ENCODE data around the gene TEX264.

Gene TEX264

GRCh38 chr3:51719410-51720025 is 48.5 kb downstream of the TEX264 start:
- no peaks in the 10 kb centered on the region for H3K9me3 ChIP-seq (ENCODE audit: control insufficient read depth, low read length)
- DNase-seq: no peak
- H4K8ac ChIP-seq (ENCODE audit: low read length): no peak overlapping the region
- H3K18ac ChIP-seq (ENCODE audit: low read depth in 1 of 2, low read length in 2 of 2): no peak overlapping the region
- H2BK5ac ChIP-seq (ENCODE audit: low read depth, low read length, poor library complexity, severe bottlenecking): no peak overlapping the region
- H4K91ac ChIP-seq (ENCODE audit: low read length): no peak overlapping the region
- H2AFZ ChIP-seq (ENCODE audit: low read depth, low read length): no peak overlapping the region
- H2BK12ac ChIP-seq (ENCODE audit: low read length in 2 of 2): no peak overlapping the region
- H2BK120ac ChIP-seq (ENCODE audit: low read depth, low read length): no peak overlapping the region
- no peak overlapping the region for H2BK15ac ChIP-seq (ENCODE audit: low read depth, poor library complexity, severe bottlenecking)
- H3K36me3 ChIP-seq (ENCODE audit: control insufficient read depth in 1 of 2, insufficient read depth in 2 of 2, low read depth in 1 of 2, low read length in 2 of 2): no peaks in the 10 kb centered on the region
- no peak overlapping the region for H3K14ac ChIP-seq (ENCODE audit: low read length in 2 of 2)
- no peak overlapping the region for H3K4me2 ChIP-seq (ENCODE audit: low read length, poor library complexity, severe bottlenecking)
- peaks cover 0 to 36% of the 10 kb centered on the region in 2 experiments for H3K27me3 ChIP-seq (ENCODE audit: control insufficient read depth in 1 of 2, insufficient read depth in 1 of 2, low read length in 2 of 2)
- no peak overlapping the region for H3K23ac ChIP-seq (ENCODE audit: low read length in 2 of 2)
- H3K4me3 ChIP-seq (ENCODE audit: insufficient read depth in 1 of 2, low read depth in 1 of 2, low read length in 2 of 2): no peak overlapping the region
- H3K79me1 ChIP-seq (replicated peaks; ENCODE audit: low read length, poor library complexity, severe bottlenecking): no peaks in the 10 kb centered on the region
- no peak overlapping the region for H3K27ac ChIP-seq (ENCODE audit: low read length, poor library complexity, severe bottlenecking)
- H3K4me1 ChIP-seq (ENCODE audit: control insufficient read depth, insufficient read depth, low read depth, low read length): peaks cover 3% of the 10 kb centered on the region
- H3K9ac ChIP-seq (ENCODE audit: low read length): no peak overlapping the region
- WGBS: 72% methylated on average over 3 of the region's 5 CpGs
- no peak overlapping the region for H3K4ac ChIP-seq (ENCODE audit: low read depth in 1 of 2, low read length in 2 of 2)
- no peak overlapping the region for H2AK5ac ChIP-seq (ENCODE audit: low read length, severe bottlenecking)

- no peak overlapping the region for H3K18ac ChIP-seq (ENCODE audit: low read depth in 1 of 2, low read length in 2 of 2)
- no peaks in the 10 kb centered on the region for H3K36me3 ChIP-seq (ENCODE audit: control insufficient read depth in 1 of 2, insufficient read depth in 2 of 2, low read depth in 1 of 2, low read length in 2 of 2)
- DNase-seq: no peak
- H3K27ac ChIP-seq (ENCODE audit: low read length, poor library complexity, severe bottlenecking): no peak overlapping the region
- H2BK15ac ChIP-seq (ENCODE audit: low read depth, poor library complexity, severe bottlenecking): no peak overlapping the region
- no peaks in the 10 kb centered on the region for H3K79me1 ChIP-seq (replicated peaks; ENCODE audit: low read length, poor library complexity, severe bottlenecking)
- WGBS: 92% methylated on average over 12 of the region's 12 CpGs
- no peak overlapping the region for H3K4me2 ChIP-seq (ENCODE audit: low read length, poor library complexity, severe bottlenecking)
- no peak overlapping the region for H4K91ac ChIP-seq (ENCODE audit: low read length)
- no peak overlapping the region for H2BK5ac ChIP-seq (ENCODE audit: low read depth, low read length, poor library complexity, severe bottlenecking)
- no peak overlapping the region for H3K4ac ChIP-seq (ENCODE audit: low read depth in 1 of 2, low read length in 2 of 2)
- H3K14ac ChIP-seq (ENCODE audit: low read length in 2 of 2): no peak overlapping the region
- no peak overlapping the region for H4K8ac ChIP-seq (ENCODE audit: low read length)
- no peak overlapping the region for H2AFZ ChIP-seq (ENCODE audit: low read depth, low read length)
- H2BK12ac ChIP-seq (ENCODE audit: low read length in 2 of 2): no peak overlapping the region
- no peak overlapping the region for H3K4me3 ChIP-seq (ENCODE audit: insufficient read depth in 1 of 2, low read depth in 1 of 2, low read length in 2 of 2)
- H3K9ac ChIP-seq (ENCODE audit: low read length): no peak overlapping the region
- no peaks in the 10 kb centered on the region for H3K9me3 ChIP-seq (ENCODE audit: control insufficient read depth, low read length)
- H3K23ac ChIP-seq (ENCODE audit: low read length in 2 of 2): no peak overlapping the region
- H3K4me1 ChIP-seq (ENCODE audit: control insufficient read depth, insufficient read depth, low read depth, low read length): peaks cover 3% of the 10 kb centered on the region
- H2BK120ac ChIP-seq (ENCODE audit: low read depth, low read length): no peak overlapping the region
- peaks cover 0 to 38% of the 10 kb centered on the region in 2 experiments for H3K27me3 ChIP-seq (ENCODE audit: control insufficient read depth in 1 of 2, insufficient read depth in 1 of 2, low read length in 2 of 2)
- H2AK5ac ChIP-seq (ENCODE audit: low read length, severe bottlenecking): no peak overlapping the region
Observed at GRCh38 chr3:51720292-51721061, 49.4 kb downstream of the TEX264 start.

- Histone ChIP-seq H4K91ac (ENCODE audit: low read length) (no peak overlapping the region), H3K4me1 (ENCODE audit: control insufficient read depth, insufficient read depth, low read depth, low read length) (peaks cover 3% of the 10 kb centered on the region), H3K14ac (ENCODE audit: low read length in 2 of 2) (no peak overlapping the region), H2AFZ (ENCODE audit: low read depth, low read length) (no peak overlapping the region), H3K79me1 (replicated peaks; ENCODE audit: low read length, poor library complexity, severe bottlenecking) (no peaks in the 10 kb centered on the region), H3K9ac (ENCODE audit: low read length) (no peak overlapping the region), H4K8ac (ENCODE audit: low read length) (no peak overlapping the region), H2BK120ac (ENCODE audit: low read depth, low read length) (no peak overlapping the region), H3K27me3 (ENCODE audit: control insufficient read depth in 1 of 2, insufficient read depth in 1 of 2, low read length in 2 of 2) (peaks cover 0 to 39% of the 10 kb centered on the region in 2 experiments), H3K18ac (ENCODE audit: low read depth in 1 of 2, low read length in 2 of 2) (no peak overlapping the region), H3K4ac (ENCODE audit: low read depth in 1 of 2, low read length in 2 of 2) (no peak overlapping the region), H2BK12ac (ENCODE audit: low read length in 2 of 2) (no peak overlapping the region), H2BK5ac (ENCODE audit: low read depth, low read length, poor library complexity, severe bottlenecking) (no peak overlapping the region), H3K36me3 (ENCODE audit: control insufficient read depth in 1 of 2, insufficient read depth in 2 of 2, low read depth in 1 of 2, low read length in 2 of 2) (no peaks in the 10 kb centered on the region), H3K23ac (ENCODE audit: low read length in 2 of 2) (no peak overlapping the region), H2AK5ac (ENCODE audit: low read length, severe bottlenecking) (no peak overlapping the region), H3K4me2 (ENCODE audit: low read length, poor library complexity, severe bottlenecking) (no peak overlapping the region), H3K27ac (ENCODE audit: low read length, poor library complexity, severe bottlenecking) (no peak overlapping the region), H3K4me3 (ENCODE audit: insufficient read depth in 1 of 2, low read depth in 1 of 2, low read length in 2 of 2) (no peak overlapping the region), H3K9me3 (ENCODE audit: control insufficient read depth, low read length) (no peaks in the 10 kb centered on the region), H2BK15ac (ENCODE audit: low read depth, poor library complexity, severe bottlenecking) (no peak overlapping the region)
- DNase-seq: no peak
- WGBS: 89% methylated on average over 7 of the region's 8 CpGs
Observed at GRCh38 chr3:51721062-51721745, 50.2 kb downstream of the TEX264 start.

- no peaks in the 10 kb centered on the region for H3K79me1 ChIP-seq (replicated peaks; ENCODE audit: low read length, poor library complexity, severe bottlenecking)
- no peak overlapping the region for H4K91ac ChIP-seq (ENCODE audit: low read length)
Observed at GRCh38 chr3:51722362-51722761, 51.3 kb downstream of the TEX264 start.

More at GRCh38 chr3:51722362-51722761, 51.3 kb downstream of the TEX264 start:
- H4K8ac ChIP-seq (ENCODE audit: low read length): no peak overlapping the region
- H3K4me2 ChIP-seq (ENCODE audit: low read length, poor library complexity, severe bottlenecking): no peak overlapping the region
- no peak overlapping the region for H2AFZ ChIP-seq (ENCODE audit: low read depth, low read length)
- H3K14ac ChIP-seq (ENCODE audit: low read length in 2 of 2): no peak overlapping the region
- peaks cover 3% of the 10 kb centered on the region for H3K4me1 ChIP-seq (ENCODE audit: control insufficient read depth, insufficient read depth, low read depth, low read length)
- no peak overlapping the region for H3K4me3 ChIP-seq (ENCODE audit: insufficient read depth in 1 of 2, low read depth in 1 of 2, low read length in 2 of 2)
- H3K27me3 ChIP-seq (ENCODE audit: control insufficient read depth in 1 of 2, insufficient read depth in 1 of 2, low read length in 2 of 2): peaks cover 0 to 29% of the 10 kb centered on the region in 2 experiments
- H2BK15ac ChIP-seq (ENCODE audit: low read depth, poor library complexity, severe bottlenecking): no peak overlapping the region
- H3K9me3 ChIP-seq (ENCODE audit: control insufficient read depth, low read length): no peaks in the 10 kb centered on the region
- WGBS: 70% methylated on average over 3 of the region's 4 CpGs
- H2BK120ac ChIP-seq (ENCODE audit: low read depth, low read length): no peak overlapping the region
- H3K27ac ChIP-seq (ENCODE audit: low read length, poor library complexity, severe bottlenecking): no peak overlapping the region
- no peak for DNase-seq
- no peak overlapping the region for H3K9ac ChIP-seq (ENCODE audit: low read length)
- H2BK12ac ChIP-seq (ENCODE audit: low read length in 2 of 2): no peak overlapping the region
- H3K18ac ChIP-seq (ENCODE audit: low read depth in 1 of 2, low read length in 2 of 2): no peak overlapping the region
- H3K23ac ChIP-seq (ENCODE audit: low read length in 2 of 2): no peak overlapping the region
- no peak overlapping the region for H2BK5ac ChIP-seq (ENCODE audit: low read depth, low read length, poor library complexity, severe bottlenecking)
- no peaks in the 10 kb centered on the region for H3K36me3 ChIP-seq (ENCODE audit: control insufficient read depth in 1 of 2, insufficient read depth in 2 of 2, low read depth in 1 of 2, low read length in 2 of 2)
- H3K4ac ChIP-seq (ENCODE audit: low read depth in 1 of 2, low read length in 2 of 2): no peak overlapping the region
- no peak overlapping the region for H2AK5ac ChIP-seq (ENCODE audit: low read length, severe bottlenecking)
